Measurements from ENCODE around the gene BAX. TPM values are rescaled to one million over a fixed set of nuclear protein-coding genes. Genes with fewer than 3 reads are reported as not detected.
"Not testable (repeated sequence)": the region's sequence is repeated elsewhere in the genome, so short reads cannot be mapped to it uniquely, and the experiment has no call there.

The BAX gene
- polyA plus RNA-seq, 1 of the 3 experiments (the other 2 are of a cell fraction): 640 TPM

GRCh38 chr19:48918801-48919247 lies 35.9 kb upstream of the BAX start:
- POLR2A ChIA-PET: no interaction called here

GRCh38 chr19:48919271-48919670 lies 35.4 kb upstream of the BAX start:
- H3K4me2 ChIP-seq; H3K79me2 ChIP-seq (ENCODE audit: insufficient read depth); H3K4me3 ChIP-seq (ENCODE audit: low read depth in 2 of 2, low read length in 1 of 2); DNase-seq; H3K9ac ChIP-seq; H4K20me1 ChIP-seq (ENCODE audit: insufficient read depth); H3F3A ChIP-seq (replicated peaks; ENCODE audit: insufficient read depth); H3K9me2 ChIP-seq; H3K27ac ChIP-seq (ENCODE audit: low read depth in 2 of 2, low read length in 1 of 2); H3K27me3 ChIP-seq (ENCODE audit: insufficient read depth); H3K9me3 ChIP-seq; H3K4me1 ChIP-seq (ENCODE audit: control insufficient read depth in 1 of 2, insufficient read depth in 2 of 2, low read depth in 1 of 2, low read length in 1 of 2); POLR2A ChIA-PET; H2AFZ ChIP-seq (ENCODE audit: low read depth): not testable (repeated sequence)
- CTCF ChIA-PET: interaction anchor here (1.6 kb wide), 1 partner anchor 51 kb away, joined by 3 read pairs; no protein-coding TSS in a partner anchor
- 96% methylated on average over 7 of the region's 8 CpGs for WGBS (ENCODE audit: low lambda C conversion rate)
- H3K36me3 ChIP-seq (replicated peaks in 1 of 2; ENCODE audit: control insufficient read depth in 1 of 2, insufficient read depth in 2 of 2, low read length in 1 of 2): peaks cover 11 to 25% of the 10 kb centered on the region in 2 experiments

More at GRCh38 chr19:48918801-48919247, 35.9 kb upstream of the BAX start:
- 83% methylated on average over 17 of the region's 18 CpGs for WGBS (ENCODE audit: low lambda C conversion rate)
- H2AFZ ChIP-seq (ENCODE audit: low read depth): no peak overlapping the region
- TF ChIP-seq RFX5 (IDR thresholded peaks at IDR 0.05; ENCODE audit: low read length) (no peak), TEAD4 (IDR thresholded peaks at IDR 0.05; ENCODE audit: borderline replicate concordance, insufficient read depth) (no peak), RXRA (IDR thresholded peaks at IDR 0.05; ENCODE audit: borderline replicate concordance, low read depth) (no peak), ELF1 (IDR thresholded peaks at IDR 0.05) (no peak), YY1 (IDR thresholded peaks at IDR 0.05; ENCODE audit: low read depth) (no peak), ZBTB33 (IDR thresholded peaks at IDR 0.05; ENCODE audit: borderline replicate concordance, low read depth) (no peak), MAX (IDR thresholded peaks at IDR 0.05; ENCODE audit: low read depth) (no peak), NRF1 (IDR thresholded peaks at IDR 0.05; ENCODE audit: low read depth, low read length) (no peak), FOXJ3 (CRISPR knock-in tag; IDR thresholded peaks at IDR 0.05) (no peak), TCF12 (IDR thresholded peaks at IDR 0.05) (no peak), FOSL2 (IDR thresholded peaks at IDR 0.05; ENCODE audit: borderline replicate concordance, low read depth) (no peak), GATA2 (CRISPR knock-in tag; IDR thresholded peaks at IDR 0.05) (no peak), EP300 (IDR thresholded peaks at IDR 0.05; ENCODE audit: borderline replicate concordance in 1 of 2, low read depth in 1 of 2, low read length in 1 of 2) (no peak), RCOR1 (IDR thresholded peaks at IDR 0.05; ENCODE audit: low read length) (no peak), CHD2 (IDR thresholded peaks at IDR 0.05; ENCODE audit: low read length, partially characterized antibody) (no peak), SMC3 (IDR thresholded peaks at IDR 0.05; ENCODE audit: low read depth, low read length) (no peak)
- H3K4me2 ChIP-seq: no peak overlapping the region
- no peaks in the 10 kb centered on the region for H3F3A ChIP-seq (replicated peaks; ENCODE audit: insufficient read depth)
- H3K4me3 ChIP-seq (ENCODE audit: low read depth in 2 of 2, low read length in 1 of 2): no peak overlapping the region
- no peak overlapping the region for H3K27ac ChIP-seq (ENCODE audit: low read depth in 2 of 2, low read length in 1 of 2)
- no peaks in the 10 kb centered on the region for H3K9me3 ChIP-seq
- no peaks in the 10 kb centered on the region for H3K79me2 ChIP-seq (ENCODE audit: insufficient read depth)
- CTCF ChIA-PET: interaction anchor here (0.6 to 0.8 kb wide), 2 partner anchors 83 to 145 kb away, joined by 3 read pairs; partner anchors contain the start of gene HSD17B14
- H3K36me3 ChIP-seq (replicated peaks in 1 of 2; ENCODE audit: control insufficient read depth in 1 of 2, insufficient read depth in 2 of 2, low read length in 1 of 2): peaks cover 12 to 27% of the 10 kb centered on the region in 2 experiments
- no peaks in the 10 kb centered on the region for H3K27me3 ChIP-seq (ENCODE audit: insufficient read depth)
- peak; percentile 75 for DNase-seq
- H4K20me1 ChIP-seq (ENCODE audit: insufficient read depth): no peaks in the 10 kb centered on the region
- H3K9me2 ChIP-seq: no peaks in the 10 kb centered on the region
- H3K9ac ChIP-seq: no peak overlapping the region
- H3K4me1 ChIP-seq (ENCODE audit: control insufficient read depth in 1 of 2, insufficient read depth in 2 of 2, low read depth in 1 of 2, low read length in 1 of 2): no peaks in the 10 kb centered on the region

All from SK-N-SH (cell line).